ENCODE results near the gene SNRK. TPM values are rescaled to one million over a fixed set of nuclear protein-coding genes. Genes with fewer than 3 reads are reported as not detected.
"Not testable (repeated sequence)": the region's sequence is repeated elsewhere in the genome, so short reads cannot be mapped to it uniquely, and the experiment has no call there.

Gene SNRK
- total RNA-seq, 1 experiment from 2014 or later, result 16.6 TPM

DNA sequence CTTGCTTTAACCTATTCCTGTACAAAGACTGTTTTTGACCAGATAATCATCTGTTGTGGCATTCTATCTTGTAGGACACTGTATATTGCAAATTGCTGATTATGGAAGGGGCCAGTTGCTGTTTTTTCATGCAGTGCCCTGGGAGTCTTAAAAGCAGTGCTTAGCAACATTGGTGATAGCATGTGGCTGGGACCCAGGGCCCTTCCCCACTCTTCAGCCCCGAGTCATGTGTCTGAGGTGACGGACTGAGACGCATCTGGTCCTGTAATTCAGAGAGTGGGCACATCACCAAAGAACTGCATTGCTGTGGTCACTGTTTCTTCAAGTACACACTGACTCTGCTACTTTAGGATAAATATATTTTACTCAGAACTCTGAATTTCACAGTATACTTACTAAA lies 63.4 kb downstream of the SNRK start:
- TF ChIP-seq, protein P1, sequence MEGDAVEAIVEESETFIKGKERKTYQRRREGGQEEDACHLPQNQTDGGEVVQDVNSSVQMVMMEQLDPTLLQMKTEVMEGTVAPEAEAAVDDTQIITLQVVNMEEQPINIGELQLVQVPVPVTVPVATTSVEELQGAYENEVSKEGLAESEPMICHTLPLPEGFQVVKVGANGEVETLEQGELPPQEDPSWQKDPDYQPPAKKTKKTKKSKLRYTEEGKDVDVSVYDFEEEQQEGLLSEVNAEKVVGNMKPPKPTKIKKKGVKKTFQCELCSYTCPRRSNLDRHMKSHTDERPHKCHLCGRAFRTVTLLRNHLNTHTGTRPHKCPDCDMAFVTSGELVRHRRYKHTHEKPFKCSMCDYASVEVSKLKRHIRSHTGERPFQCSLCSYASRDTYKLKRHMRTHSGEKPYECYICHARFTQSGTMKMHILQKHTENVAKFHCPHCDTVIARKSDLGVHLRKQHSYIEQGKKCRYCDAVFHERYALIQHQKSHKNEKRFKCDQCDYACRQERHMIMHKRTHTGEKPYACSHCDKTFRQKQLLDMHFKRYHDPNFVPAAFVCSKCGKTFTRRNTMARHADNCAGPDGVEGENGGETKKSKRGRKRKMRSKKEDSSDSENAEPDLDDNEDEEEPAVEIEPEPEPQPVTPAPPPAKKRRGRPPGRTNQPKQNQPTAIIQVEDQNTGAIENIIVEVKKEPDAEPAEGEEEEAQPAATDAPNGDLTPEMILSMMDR (IDR thresholded peaks at IDR 0.05; ENCODE audit: unreplicated experiment), result no peak
- no peaks in the 10 kb centered on the region for H3K4me1 Mint-ChIP-seq (ENCODE audit: insufficient read depth, unreplicated experiment)
- no peak for DNase-seq (ENCODE audit: unreplicated experiment)
- H3K9me3 Mint-ChIP-seq (ENCODE audit: unreplicated experiment), result peaks cover 26% of the 10 kb centered on the region
- no peak overlapping the region for H3K27ac Mint-ChIP-seq (ENCODE audit: low read depth, unreplicated experiment)
- intact Hi-C loops (cut with micrococcal nuclease), result no loop called here
- H3K36me3 Mint-ChIP-seq (ENCODE audit: insufficient read depth, unreplicated experiment), result peaks cover 33% of the 10 kb centered on the region
- CTCF ChIA-PET, result no interaction called here
- POLR2A ChIA-PET, result no interaction called here
- H3K4me3 Mint-ChIP-seq (ENCODE audit: unreplicated experiment), result no peak overlapping the region
- no TSS peak for BruUV-seq (replicated peaks)
- no peaks in the 10 kb centered on the region for H3K27me3 Mint-ChIP-seq (ENCODE audit: insufficient read depth, unreplicated experiment)

DNA sequence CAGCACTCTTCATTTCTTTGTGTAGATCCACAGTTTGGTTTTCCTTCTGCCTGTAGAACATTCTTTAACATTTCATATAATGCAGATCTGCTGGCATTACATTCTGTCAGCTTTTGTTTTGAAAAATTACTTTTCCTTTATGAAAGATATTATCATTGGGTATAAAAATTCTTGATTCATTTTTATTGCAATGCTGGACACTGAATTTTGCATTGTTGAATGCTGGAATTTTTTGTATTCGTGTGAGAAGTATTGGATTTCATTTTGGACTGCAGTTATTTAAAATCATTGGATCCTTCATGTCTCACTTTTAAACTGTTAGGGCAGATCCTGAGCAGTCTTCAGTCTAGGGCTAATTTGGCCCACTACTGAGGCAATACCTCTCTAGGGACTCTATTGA lies 67.1 kb downstream of the SNRK start:
- Mint-ChIP-seq H3K36me3 (ENCODE audit: insufficient read depth, unreplicated experiment) (peaks cover 7% of the 10 kb centered on the region), H3K4me3 (ENCODE audit: unreplicated experiment) (no peak overlapping the region), H3K27ac (ENCODE audit: low read depth, unreplicated experiment) (no peak overlapping the region), H3K9me3 (ENCODE audit: unreplicated experiment) (peaks cover 46% of the 10 kb centered on the region), H3K4me1 (ENCODE audit: insufficient read depth, unreplicated experiment) (no peaks in the 10 kb centered on the region), H3K27me3 (ENCODE audit: insufficient read depth, unreplicated experiment) (no peaks in the 10 kb centered on the region)
- CTCF ChIA-PET, result no interaction called here
- TF ChIP-seq, protein P1 (IDR thresholded peaks at IDR 0.05; ENCODE audit: unreplicated experiment), result no peak
- intact Hi-C loops (cut with micrococcal nuclease), result no loop called here
- DNase-seq (ENCODE audit: unreplicated experiment), result no peak
- no TSS peak for BruUV-seq (replicated peaks)
- POLR2A ChIA-PET, result interaction anchor here (0.7 to 1.7 kb wide), 3 partner anchors 9 to 50 kb away, joined by 3 to 4 read pairs (median 3); no protein-coding TSS in a partner anchor

DNA sequence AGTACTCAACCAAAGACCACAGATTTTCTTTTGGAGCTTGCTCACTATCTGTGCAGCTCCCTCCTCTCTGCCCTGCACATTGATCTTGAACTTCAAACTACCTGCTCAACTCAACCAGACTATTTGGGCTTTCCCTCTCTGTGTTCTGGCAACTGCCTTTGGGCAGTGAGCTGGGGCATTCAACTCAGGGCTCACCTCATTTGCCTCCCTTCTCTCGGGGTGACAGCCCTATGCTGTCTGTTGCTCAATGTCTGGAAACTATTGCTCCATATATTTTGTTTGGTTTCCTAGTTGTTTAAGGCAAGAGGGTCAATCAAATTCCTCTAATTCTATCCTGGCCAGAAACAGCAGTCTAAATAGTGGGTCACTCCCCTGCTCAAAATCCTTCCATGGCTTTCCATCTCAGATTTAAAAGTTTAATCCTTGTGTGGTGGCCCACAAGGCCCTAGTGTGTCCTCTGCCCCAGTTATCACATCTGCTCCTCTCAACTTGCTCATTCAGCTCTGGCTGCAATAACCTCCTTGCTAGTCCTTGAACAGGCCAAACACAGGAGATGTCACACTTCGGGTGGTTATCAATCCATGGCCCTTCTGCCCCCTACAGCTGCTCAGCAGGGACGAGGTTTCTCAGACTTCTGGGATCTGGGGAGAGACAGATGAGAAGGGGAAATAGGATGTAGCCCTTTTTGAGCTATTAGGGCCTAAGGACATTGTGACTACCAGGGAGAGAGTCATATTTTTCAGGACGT lies 67.8 kb downstream of the SNRK start:
- CTCF ChIA-PET, result no interaction called here
- Mint-ChIP-seq H3K27ac (ENCODE audit: low read depth, unreplicated experiment) (no peak overlapping the region), H3K4me3 (ENCODE audit: unreplicated experiment) (no peak overlapping the region), H3K9me3 (ENCODE audit: unreplicated experiment) (peaks cover 46% of the 10 kb centered on the region), H3K4me1 (ENCODE audit: insufficient read depth, unreplicated experiment) (no peaks in the 10 kb centered on the region), H3K36me3 (ENCODE audit: insufficient read depth, unreplicated experiment) (peaks cover 3% of the 10 kb centered on the region), H3K27me3 (ENCODE audit: insufficient read depth, unreplicated experiment) (no peaks in the 10 kb centered on the region)
- DNase-seq (ENCODE audit: unreplicated experiment), result no peak
- intact Hi-C loops (cut with micrococcal nuclease), result no loop called here
- TF ChIP-seq, protein P1 (IDR thresholded peaks at IDR 0.05; ENCODE audit: unreplicated experiment), result no peak
- BruUV-seq (replicated peaks), result no TSS peak
- POLR2A ChIA-PET, result interaction anchor here (0.6 to 1.7 kb wide), 2 partner anchors 9 to 16 kb away, joined by 3 to 4 read pairs; no protein-coding TSS in a partner anchor

DNA sequence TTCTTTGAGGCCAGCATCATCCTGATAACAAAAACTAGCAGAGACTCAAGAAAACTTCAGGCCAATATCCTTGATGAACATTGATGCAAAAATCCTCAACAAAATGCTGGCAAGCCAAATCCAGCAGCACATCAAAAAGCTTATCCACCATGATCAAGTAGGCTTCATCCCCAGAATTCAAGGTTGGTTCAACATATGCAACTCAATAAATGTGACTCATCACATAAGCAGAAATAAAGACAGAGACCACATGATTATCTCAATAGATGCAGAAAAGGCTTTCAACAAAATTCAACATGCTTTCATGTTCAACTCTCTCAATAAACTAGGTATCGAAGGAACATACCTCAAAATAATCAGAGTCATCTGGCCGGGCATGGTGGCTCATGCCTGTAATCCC lies 69.7 kb downstream of the SNRK start:
- ChIA-PET CTCF (interaction anchor here (0.6 to 1.5 kb wide), 4 partner anchors 10 to 200 kb away, joined by 3 to 6 read pairs (median 4); no protein-coding TSS in a partner anchor), POLR2A (interaction anchor here (0.7 kb wide), 1 partner anchor 23 kb away, joined by 4 read pairs; no protein-coding TSS in a partner anchor)
- DNase-seq (ENCODE audit: unreplicated experiment); H3K36me3 Mint-ChIP-seq (ENCODE audit: insufficient read depth, unreplicated experiment); H3K27ac Mint-ChIP-seq (ENCODE audit: low read depth, unreplicated experiment); H3K4me3 Mint-ChIP-seq (ENCODE audit: unreplicated experiment); H3K27me3 Mint-ChIP-seq (ENCODE audit: insufficient read depth, unreplicated experiment); BruUV-seq (replicated peaks); intact Hi-C loops (cut with micrococcal nuclease); H3K4me1 Mint-ChIP-seq (ENCODE audit: insufficient read depth, unreplicated experiment): not testable (repeated sequence)
- H3K9me3 Mint-ChIP-seq (ENCODE audit: unreplicated experiment), result peaks cover 46% of the 10 kb centered on the region
